Effector CD4-positive, alpha-beta T cell (primary cell): ENCODE measurements around the gene KIAA1217.
"Not testable (repeated sequence)": the region's sequence is repeated elsewhere in the genome, so short reads cannot be mapped to it uniquely, and the experiment has no call there.

Experiments
- DNase-seq: peaks from one replicate; pipeline ENCODE4 v3.0.0-alpha.2; 2020

Gene KIAA1217

DNA sequence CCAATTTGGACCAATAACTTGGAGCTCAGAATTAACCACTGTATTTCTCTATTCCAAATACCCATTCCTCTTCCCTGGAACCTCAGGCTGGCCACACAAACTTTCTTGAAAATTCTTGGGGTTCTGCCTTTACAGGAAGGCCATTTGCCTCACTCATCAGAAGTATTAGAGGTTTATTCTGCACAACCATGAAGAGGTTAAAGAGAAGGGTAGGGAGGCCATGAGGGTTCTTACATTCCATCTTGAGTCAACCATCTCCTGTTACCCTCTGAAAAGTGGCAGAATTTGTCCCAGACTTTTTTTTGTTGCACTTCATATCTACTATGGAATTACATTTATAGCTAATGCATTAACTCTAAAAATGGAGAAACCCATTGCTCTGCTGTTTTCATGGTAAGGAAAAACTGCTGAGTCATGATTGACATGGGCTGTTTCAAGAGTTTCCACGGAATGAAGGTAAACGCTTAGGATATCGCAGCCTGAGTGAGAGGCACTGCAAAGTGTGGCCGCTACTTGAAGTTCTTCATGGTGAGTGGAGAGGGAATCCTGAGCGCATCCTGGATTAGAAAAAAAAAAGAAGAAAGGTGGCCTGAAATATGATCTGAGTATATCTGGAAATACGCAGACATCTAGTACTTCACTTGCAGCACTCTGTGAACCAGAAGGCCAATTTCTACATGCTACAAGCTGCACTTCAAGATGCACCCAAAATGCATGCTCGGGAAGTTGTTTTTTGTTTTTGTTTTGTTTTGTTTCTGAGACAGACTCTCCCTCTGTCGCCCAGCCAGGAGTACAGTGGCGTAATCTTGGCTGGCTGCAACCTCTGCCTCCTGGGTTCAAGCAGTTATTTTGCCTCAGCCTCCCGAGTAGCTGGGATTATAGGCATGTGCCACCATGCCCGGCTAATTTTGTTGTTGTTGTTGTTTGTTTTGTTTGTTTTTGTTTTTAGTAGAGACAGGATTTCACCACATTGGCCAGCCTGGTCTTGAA lies 83.7 kb downstream of the KIAA1217 start:
- DNase-seq = no peak

DNA sequence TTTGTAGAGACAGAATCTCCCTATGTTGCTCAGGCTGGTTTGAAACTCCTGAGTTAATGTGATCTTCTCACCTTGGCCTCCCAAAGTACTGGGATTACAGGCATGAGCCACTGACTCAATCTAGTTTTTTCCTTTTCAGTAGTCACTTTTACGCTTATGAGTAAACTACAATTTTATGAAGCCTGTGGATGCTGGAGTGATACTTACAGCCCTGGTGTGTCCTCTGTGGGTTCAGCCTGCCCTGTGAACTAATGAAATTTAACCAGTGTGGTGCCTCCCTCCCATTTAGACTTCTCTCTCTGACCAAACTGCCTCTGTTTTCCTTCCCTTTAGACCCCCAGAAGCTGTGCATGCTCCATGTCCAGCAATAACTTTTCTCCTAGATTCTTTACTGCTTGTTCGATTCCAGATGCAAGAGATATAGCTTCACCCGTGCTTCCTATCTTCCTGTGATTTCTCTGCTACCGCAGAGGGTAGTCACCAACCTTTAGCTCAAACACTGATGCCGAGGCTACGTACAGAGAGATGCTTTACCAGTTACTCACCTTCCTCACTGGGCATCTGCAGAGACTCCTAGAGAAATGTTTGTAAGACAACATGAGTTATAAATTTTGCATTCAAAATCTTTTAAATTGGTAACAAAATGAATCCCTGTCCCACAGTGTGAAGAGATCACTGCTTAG lies 90.8 kb downstream of the KIAA1217 start:
- DNase-seq = no peak

DNA sequence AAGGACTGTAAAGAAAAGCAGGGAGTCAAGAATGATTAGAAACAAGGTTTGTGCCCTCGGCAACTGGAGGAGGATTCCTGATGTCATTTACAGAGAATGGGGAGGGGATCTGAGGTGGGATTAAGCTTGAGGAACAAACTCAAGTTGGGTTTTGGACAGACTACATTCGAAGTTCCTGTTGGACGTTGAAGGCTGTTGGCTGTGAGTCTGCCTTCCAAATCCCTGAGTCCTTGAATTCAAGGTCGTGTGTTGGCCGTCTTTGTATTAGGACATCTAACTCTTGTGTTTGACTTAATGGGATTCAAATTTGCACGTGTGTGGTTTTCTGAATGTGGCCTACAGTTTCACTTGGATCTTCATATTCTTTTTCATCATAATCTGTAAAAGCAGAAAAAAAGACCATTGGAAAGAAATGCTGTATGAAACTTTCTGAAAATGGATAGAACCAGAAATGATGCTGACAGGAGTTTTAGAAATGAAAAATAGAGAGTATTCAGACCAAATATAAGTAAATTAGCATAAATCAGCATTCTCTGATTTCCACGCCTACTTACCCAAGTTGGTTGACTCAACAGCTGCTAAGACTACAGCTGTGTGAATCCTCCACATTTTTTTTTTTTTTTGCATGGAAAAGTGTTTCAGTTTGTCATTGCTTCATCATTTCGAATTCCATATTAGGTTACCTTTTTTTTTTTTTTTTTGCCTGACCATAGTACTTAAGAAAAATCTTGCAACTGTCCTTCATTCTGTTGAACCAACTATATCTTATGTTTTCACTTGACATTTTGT lies 94.8 kb downstream of the KIAA1217 start:
- DNase-seq = no peak

DNA sequence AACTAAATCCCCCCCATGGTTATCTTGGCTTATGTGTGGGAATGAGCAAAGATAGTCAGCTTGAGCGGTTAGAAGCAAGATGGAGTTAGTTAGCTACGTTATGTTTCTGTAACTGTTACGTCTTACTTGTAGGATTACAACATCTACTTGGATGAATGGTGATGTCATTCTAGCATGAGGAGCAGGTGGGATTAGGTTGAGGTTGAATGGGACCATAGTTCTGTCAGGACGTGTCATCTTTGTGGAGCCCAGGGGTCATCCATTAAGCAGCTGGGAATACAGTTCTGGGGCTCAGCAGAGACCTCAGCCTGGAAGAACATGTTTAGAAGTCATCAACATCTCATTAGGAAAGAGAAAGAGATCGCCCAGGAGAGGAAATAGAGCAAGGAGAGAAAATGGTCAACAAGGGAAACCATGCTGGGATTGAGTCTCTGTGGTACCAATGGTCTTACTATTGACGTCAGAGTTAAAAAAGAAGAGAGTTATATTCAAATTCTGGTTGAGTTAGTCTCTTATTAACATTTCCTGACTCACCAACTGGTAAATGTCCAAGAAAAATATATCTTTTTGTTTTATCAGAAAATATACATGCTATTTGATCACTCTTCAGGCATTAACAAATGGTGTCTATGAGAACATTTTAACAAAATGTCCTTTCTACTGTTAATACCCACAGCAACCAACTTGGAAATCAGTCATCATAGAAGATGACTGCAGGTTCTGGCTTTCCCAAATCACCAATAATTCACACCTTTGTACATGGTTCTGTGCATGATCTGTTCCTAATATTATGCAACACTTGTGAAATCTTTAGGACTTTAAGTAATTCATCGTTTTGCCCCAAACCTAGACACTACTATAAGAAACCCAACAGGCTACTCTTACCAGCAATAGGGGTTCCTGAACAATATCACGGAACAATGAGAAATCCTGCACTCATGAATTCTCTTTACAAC lies 96.9 kb downstream of the KIAA1217 start:
- DNase-seq = no peak

DNA sequence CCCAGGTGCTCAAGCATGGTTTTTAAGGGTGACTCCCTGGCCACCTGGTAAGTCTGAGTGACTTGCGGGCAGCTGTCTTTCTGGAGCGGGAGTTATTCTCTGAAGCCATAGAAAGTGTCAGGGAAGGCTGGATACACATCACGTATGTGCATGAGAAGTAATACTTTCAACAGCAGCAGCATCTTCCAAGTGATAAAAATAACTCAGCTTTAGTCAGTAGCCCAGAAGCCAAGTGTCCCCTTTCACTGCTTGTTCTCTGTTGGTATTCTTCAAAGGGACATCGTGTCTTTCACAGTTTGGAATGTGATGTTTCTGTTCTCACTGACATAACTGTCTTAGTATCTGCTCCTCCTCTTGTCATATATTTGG lies 97.6 kb downstream of the KIAA1217 start:
- DNase-seq = no peak

DNA sequence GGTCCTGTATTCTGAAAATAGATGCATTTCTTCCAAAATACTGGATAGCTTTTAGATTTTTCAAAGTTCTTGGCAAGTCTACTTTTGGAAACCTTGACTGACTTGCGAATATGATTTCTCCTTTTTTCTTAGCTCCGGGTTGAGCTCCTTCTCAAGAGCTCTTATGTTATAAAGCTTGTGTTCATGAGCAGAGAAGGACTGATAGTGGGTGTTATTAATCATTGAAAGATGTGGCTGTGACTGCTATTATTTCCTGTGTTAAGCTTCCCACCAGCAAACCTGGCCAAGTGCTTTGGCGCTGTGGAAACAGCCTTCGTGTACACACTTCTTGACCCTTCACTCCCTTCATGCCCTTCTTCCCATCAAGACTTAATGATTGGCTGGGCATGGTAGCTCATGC lies 98.2 kb downstream of the KIAA1217 start:
- no peak for DNase-seq

DNA sequence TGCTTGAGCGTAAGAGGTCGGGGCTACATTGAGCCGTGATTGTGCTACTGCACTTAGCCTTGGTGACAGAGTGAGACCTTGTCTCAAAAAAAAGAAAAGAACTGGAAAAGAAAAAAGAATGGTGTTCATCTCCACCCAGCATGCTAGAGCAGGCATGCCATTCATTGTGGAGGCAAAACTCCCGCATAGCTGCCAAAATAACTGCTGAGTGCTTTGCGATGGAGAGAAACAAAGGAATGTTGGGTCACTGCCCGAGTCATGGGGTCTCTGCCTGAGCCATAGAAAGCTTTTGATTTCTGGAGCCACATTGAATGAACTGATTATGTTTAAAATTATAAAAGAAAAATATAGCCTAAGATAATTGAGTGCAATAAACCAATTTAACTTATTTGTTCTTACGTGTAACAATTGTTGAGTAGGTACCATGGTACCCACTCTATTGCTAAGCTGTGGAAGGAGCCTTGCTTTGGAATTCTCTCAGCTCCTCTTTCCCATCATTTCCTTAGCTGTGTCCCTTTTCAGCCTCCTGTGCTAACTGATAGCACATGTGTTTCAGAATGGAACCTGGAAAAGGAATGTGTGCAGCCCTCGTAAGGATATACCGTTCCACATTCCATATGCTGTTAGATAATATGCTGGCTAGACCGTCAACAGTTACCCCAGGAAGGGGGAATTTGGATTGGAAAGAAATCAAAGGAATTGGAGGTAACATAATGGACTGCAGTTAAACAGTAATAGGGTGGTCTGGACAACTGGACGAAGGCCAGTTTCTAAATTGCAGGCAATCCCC lies 99.0 kb downstream of the KIAA1217 start:
- no peak for DNase-seq

DNA sequence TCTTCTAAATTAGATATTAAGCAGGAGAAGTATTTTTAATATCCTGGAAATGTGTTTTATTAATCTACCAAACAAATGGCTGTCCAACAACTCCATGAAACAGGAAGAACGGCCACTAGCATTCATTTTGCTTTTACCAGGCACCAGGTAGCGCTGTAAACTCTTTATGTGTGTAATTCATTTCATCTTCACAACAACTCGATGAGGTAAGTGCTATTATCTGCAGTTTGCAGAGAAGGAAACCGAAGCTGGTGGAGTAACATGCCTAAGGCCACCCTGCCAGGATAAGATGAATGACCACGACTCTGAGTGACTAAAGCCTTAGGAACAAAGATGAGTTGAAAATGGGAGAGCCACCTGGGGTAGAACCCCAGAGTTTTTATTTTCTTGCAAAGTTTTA lies 101.2 kb downstream of the KIAA1217 start:
- no peak for DNase-seq

DNA sequence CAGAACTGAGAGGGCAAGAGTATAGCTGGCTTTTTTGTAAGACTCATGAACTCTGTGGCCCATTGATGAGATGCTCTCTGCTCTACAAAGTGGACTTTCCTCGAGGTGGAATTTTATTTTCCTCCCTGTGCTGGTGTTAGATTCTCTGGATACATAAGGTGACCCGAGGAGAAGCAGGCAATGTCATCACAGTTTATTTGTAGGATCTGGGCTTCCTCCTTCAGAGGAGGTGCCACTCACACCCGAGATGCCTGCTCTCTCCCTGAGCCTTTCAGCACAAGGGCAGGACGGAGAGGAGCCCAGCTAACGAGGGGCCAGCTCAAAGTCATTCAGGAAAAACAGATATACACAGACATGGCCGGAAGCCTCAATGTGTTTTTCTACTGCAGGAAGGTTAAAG lies 103.0 kb downstream of the KIAA1217 start:
- no peak for DNase-seq

DNA sequence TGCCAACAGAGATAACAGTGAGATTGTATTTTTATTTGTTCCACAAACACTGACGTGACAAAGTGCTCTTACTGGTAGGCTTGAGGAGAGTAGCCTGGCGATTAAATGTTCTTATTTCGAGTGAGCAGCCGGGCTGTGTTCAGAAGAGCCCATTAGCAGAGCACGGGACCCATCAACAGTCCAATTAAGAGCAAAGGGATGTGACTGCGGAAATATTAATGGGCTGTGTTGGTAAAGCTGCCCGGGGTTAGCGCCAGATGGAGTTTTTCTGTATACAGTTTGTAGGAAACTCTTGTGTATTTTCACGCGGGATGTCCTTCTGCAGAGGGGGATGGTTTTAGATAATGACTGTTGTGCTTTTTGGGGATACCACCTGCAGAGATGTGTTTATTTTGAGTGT lies 104.3 kb downstream of the KIAA1217 start:
- no peak for DNase-seq

DNA sequence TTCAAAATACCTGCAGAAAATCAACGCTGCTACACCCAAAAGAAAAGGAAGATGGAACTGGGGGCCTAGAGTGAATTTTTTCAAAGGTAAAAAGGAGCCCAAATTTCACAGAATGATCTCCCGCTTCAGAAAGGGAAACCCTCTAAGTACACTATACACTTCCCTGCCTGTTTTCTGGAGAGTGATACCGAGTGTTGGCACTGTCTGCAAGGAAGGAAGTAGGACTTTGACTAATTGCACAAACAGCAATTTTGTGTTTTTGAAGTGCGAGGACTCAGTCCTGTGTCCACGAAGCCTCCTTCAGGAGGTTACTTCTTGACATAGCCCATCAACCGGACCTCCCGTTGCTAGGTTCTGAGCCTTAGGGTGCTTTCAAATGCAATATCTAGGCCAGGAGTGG lies 106.3 kb downstream of the KIAA1217 start:
- DNase-seq = no peak

DNA sequence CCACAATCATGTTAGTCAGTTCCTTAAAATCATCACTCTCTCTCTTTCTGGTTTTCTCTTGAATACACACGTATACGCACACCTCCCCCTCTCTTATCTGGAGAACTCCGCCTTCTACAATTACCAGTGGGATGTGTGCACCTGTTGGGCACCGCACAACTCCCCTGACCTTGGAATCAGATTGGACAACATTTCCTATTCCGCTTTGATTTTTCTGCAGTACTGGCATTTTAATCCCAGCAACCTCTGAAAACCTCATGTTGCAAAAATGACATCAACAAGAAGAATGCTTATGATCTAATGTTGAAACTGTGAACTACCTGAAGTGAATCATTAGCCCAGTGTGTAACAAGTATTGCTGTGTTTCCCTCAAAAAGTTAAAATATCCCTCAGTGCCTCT lies 109.6 kb downstream of the KIAA1217 start:
- no peak for DNase-seq

DNA sequence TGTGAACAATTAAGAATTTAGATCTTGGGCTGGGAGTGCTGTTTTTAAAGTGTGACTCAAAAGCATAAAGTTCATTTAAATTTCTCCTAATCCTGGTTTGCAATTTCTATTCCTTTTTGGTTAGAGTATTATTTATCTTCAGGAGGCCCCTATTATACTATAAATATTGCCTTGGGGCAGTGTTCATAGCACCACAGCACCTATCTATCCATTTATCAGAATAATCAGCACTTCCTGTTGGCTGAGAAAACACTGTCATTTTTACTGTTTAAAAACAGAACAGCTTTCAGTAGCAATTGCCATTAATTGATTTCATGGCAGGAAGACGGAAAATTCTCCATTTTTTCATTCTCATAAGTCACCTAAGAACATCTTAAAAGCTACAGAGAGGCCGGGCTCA lies 111.4 kb downstream of the KIAA1217 start:
- DNase-seq = no peak

DNA sequence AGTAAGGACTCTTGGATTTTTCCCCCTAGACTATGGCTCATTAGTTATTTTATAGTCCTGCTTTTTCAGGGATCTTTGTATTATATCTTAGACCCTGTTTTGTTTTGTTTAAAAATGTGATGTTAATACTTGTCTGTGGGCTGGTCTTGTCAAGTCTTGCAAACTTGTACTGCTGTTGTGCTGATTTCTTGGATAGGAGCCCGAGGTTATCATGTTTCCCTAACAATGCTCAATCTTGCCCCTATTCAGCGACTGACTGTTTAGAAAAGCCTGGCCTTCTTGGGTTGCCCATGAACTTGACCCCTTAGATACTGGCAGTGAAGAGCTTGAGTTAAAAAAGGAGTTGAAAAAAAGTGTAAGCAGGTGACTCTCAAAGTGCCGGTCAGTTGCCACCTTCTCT lies 115.7 kb downstream of the KIAA1217 start:
- DNase-seq = no peak

DNA sequence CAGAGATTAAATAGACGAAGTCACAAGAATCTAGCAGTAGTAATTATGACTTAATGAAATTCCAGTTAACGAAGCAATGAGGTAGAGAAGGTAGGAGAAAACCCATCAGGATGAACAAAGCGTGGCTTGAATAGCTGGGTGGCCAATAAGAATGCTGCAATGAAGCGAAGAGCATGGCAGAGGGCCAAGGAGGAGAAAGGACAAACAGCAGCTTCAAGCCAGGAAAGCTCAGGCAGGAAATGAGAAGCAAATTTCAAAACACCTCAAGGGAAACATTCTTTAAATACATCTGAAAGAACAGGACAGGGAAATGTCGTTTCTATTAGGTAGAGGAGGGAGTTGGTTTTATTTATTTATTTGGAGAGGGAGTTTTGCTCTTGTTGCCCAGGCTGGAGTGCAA lies 122.5 kb downstream of the KIAA1217 start:
- no peak for DNase-seq

DNA sequence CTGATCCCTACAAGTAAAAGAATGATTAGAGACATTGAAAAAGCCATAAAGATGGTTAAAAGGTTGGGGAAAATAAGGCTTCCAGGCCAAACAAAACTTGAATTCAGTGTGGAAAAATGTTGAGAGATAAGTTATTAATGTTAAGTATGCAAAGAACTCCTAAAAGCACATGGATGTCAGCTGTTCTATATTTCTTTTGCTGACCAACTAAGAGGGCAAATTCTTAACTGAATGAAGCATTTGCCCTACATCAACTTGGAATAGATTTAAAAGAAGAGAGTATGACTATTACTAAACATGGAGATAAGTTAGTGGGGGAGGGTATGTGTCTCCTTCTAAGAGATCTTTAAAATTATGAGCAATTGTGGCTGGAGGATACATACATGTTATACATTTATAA lies 124.8 kb downstream of the KIAA1217 start:
- DNase-seq = no peak

DNA sequence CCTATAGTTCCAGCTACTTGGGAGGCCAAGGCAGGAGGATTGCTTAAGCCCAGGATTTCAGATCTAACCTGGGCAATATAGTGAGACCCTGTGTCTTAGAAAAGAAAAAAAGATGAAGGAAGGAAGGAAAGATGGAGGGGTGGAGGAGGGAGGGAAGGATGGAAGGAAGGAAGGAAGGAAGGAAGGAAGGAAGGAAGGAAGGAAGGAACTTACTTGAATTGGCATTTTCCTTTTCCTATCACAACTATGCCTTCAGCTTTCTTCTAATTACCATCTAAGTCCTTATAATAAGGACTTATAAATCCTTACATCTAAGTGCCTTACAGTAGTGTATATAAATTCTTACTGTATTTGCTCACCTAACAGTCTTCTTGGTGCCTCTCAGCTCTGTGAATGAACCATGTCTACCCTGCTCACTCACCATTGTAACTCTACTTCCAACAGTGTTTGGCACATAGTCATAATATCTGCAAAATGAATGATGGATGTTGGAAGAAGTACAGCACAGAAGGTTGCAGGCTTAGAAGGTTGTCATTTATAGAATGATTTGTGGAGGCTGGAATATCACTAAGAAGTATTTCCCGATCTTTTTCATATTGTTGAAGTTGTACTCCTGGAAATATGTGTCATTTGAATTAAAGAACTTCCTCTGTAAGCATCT lies 125.5 kb downstream of the KIAA1217 start:
- no peak for DNase-seq

DNA sequence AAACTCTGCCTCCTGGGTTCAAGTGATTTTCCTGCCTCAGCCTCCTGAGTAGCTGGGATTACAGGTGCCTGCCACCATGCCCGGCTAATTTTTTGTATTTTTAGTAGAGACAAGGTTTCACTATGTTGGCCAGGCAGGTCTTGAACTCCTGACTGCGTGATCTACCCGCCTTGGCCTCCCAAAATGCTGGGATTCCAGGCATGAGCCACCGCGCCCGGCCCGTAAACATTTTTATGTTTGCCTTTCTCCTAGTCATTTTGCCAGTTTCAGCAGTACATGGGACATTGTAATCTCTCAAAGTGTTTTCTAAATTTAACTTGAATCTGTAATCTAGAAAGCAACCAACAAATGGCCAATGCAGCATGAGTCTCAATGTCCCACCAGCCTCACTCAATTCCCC lies 128.8 kb downstream of the KIAA1217 start:
- DNase-seq = not testable (repeated sequence)

DNA sequence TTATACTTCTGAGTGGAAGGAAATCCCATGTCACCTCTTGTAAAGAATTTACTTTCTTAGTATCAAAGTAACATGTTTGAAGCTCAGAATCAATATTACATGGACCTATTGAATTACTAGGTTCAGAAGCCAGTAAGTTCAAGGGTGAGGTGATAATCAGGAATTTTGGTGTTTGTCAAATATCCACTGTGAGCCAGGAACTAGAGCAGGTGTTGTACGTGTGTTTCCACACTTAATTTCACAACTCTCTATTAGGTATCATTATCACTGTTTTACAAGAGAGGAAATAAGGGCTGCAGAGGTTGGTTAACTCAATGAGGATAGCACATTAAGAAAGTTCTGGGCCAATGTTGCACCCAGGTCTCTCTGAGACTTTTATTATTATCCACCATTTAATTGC lies 130.4 kb downstream of the KIAA1217 start:
- no peak for DNase-seq

DNA sequence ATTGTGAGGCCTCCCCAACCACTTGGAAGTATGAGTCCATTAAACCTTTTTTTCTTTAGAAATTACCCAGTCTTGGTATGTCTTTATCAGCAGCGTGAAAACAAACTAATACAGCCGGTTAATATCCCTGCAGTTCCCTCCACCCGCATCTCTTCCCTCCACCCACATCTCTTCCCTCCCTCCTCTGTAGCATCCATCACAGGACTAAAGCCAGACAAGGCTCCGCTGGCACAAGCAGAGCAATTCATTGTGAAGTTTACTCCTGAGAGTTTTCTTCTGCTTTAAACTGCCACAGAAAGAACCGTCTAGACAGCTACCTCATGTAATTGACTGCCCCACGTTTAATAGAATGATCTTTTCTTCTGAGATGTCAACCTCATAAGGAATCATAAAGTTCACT lies 131.5 kb downstream of the KIAA1217 start:
- DNase-seq = no peak

DNA sequence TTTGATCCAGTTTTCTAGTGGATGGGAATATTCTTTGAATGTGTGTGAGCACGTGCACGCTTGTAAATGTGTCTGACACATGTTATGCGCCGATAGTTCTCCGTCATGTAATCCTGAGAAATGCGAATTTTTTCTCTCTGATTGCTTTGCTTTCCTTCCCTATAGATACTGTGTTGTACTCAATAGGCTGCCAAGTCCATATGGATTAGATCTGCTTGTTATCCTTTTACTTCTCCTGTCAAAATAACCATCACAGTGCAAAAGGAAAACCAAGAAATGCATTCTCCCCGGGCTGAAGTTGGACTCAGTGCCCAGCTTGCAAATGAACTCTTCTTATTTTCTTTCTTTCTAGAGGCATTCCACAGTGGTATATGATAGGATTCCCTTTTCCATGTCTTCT lies 131.9 kb downstream of the KIAA1217 start:
- DNase-seq = no peak
